C4-2B (cell line): ENCODE measurements around the gene STRA6.

Source experiments
- H3K27ac ChIP-seq: fragments of 450-650 bp; 2 replicates; pipeline ENCODE4 v1.5.1; 2017
- ZFX ChIP-seq: fragments of 450-650 bp; IDR thresholded peaks from 2 replicates; pipeline ENCODE4 v1.6.1; 2017
- TF ChIP-seq, protein P1 (sequence below): fragments of 450-650 bp; conservative IDR thresholded peaks from 2 replicates; pipeline ENCODE4 v1.5.1; 2017; ENCODE audit warnings: mild to moderate bottlenecking

Gene STRA6

DNA sequence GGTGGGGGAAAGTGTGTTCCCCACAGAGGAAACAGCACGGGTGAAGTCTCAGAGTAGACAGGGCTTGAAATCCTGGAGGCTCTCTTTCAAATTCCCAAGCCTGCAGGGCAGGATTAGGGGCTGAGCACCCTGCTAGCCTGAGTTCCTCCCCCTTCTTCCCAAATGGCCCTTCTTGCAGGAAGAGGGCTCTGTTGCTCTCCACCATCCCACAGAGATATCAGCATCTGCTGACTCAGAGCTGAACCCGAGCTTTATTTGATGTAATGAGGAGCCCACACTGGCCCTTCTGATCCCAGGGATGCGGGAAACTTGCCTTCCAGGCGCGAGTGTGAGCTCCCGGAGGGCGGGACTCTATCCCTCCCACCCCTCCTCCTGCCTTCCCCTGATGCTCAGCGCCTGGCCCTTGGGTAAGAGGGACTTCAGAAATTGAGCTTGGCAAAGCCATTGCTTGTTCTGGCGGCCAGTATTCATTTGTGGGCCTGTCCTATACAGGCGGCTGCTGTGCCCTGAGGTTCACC, 1.4 kb upstream of the STRA6 start:
- TF ChIP-seq, protein P1, sequence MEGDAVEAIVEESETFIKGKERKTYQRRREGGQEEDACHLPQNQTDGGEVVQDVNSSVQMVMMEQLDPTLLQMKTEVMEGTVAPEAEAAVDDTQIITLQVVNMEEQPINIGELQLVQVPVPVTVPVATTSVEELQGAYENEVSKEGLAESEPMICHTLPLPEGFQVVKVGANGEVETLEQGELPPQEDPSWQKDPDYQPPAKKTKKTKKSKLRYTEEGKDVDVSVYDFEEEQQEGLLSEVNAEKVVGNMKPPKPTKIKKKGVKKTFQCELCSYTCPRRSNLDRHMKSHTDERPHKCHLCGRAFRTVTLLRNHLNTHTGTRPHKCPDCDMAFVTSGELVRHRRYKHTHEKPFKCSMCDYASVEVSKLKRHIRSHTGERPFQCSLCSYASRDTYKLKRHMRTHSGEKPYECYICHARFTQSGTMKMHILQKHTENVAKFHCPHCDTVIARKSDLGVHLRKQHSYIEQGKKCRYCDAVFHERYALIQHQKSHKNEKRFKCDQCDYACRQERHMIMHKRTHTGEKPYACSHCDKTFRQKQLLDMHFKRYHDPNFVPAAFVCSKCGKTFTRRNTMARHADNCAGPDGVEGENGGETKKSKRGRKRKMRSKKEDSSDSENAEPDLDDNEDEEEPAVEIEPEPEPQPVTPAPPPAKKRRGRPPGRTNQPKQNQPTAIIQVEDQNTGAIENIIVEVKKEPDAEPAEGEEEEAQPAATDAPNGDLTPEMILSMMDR, result no peak
- TF ChIP-seq ZFX, result no peak
- no peak overlapping the region for H3K27ac ChIP-seq

DNA sequence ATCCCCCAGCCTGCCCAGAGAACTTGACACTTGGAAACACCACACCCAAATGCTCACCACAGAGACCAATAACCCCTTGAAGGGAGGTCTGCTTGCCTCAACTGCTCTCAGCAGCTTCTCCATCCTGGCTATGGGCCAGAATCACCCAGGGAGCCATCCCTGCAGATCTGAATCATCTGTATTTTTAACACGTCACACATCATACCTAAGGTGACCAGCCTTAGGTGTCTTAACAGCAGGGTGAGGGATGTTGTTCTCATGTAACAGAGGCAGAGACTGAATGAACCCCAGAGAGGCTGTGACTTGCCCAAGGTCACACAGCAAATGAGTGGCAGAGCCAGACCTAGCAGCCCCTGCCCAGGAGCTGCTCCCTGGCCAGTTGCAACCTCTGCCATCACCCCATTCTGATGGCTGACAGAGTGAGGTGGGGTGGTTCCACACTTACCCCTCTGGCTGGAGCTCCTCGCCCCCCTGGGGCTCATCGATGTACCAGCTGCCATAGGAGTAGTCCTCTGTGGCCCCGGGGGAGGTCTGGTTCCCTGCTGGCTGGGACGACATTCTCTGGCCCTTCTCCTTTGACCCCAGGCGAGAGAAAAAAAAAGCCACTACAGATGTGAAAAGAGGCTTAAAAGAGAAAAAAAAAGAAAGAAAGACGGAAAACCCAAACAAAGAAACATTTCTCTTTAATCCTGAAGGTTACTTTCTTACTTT, 722 bp downstream of the STRA6 start:
- no peak overlapping the region for H3K27ac ChIP-seq
- TF ChIP-seq ZFX, result no peak
- TF ChIP-seq, protein P1, result no peak

DNA sequence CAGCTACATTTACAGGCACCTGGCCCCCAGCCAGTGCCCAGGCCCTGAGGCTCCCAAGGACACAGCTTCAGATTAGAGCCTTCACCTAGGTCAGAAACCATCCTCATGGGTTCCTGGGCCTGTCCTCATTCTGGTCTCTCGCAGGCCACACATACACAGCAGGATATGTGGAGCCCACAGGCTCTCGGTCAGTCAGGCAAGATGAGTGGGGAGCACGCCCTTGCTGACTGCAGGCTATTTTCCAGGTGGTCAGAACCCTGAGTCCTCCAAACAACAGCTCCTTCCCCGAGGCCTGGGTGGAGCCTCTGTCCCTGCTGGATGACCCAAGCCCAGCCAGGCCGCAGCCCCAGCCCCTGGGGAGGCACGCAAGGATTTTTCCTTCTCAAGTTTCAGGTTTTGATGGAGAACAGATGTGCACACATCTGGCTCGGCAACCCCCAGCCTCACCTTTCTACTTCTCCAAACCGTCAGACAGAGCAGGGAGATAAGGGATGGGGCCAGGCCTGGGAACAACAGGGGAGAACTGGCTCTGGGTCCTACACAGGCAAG, 1.6 kb downstream of the STRA6 start:
- no peak overlapping the region for H3K27ac ChIP-seq
- TF ChIP-seq, protein P1, result no peak
- TF ChIP-seq ZFX, result no peak

DNA sequence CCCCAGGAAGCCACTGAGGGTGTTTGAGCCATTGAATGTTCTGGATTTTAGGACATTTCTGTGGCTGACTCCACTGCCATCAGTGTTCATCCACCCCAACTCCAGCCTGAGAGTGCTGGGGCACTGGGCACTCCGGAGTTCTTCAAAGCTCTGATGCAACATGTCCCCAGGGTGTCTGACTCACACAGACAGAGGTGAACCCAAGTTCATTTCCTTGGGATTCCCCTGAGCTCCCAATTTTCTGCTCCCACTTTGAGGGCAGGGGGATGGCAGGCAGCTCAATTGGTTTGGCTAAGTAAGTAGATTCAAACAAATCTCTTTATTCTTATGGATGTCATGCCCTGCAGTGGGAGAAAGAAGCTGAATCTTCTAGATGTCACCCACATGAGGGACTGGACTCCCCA, 2.2 kb downstream of the STRA6 start:
- TF ChIP-seq, protein P1, result no peak
- TF ChIP-seq ZFX, result no peak
- no peak overlapping the region for H3K27ac ChIP-seq

GRCh38 chr15:74199297-74199652, 3.3 kb downstream of the STRA6 start:
- TF ChIP-seq, protein P1, result no peak
- no peak for TF ChIP-seq ZFX
- no peak overlapping the region for H3K27ac ChIP-seq

DNA sequence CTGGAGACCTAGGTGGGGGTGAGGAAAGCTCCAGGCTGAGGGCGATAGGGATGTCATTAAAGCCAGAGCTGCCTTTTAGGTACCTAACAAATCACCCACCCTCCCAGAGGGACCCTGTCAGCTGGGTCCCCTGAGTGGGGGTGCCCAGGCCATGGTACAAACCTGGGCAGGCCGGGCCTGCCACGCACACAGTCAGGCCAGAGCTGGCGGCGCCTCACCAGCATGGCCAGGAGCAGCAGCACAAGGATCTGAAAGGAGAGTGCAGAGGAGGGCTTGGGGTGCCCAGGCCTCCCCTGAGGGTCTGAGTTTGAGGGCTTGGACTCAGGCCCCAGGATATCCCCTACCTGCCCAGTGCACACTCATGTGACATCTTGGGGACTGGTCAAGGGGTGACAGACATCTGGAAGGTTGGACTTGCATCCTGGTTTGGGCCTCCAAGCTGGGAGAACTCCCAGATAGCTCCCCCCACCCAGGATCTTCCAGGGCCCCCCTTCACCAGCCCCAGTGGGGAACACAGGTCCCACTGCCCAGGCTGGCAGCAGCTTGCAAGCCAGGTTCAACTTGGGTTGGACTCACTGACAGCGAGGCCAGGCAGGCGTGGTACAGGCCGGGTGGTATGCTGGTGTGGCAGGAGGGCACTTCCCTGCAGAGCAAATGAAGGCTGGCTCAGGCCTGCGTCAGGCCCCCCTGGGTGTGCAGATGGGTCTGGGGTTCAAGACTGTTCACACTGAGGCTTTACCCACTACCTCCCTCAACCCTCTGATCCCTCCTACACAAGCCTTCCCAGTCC, 5.2 kb downstream of the STRA6 start:
- TF ChIP-seq ZFX, result no peak
- TF ChIP-seq, protein P1, result no peak
- no peak overlapping the region for H3K27ac ChIP-seq

- TF ChIP-seq ZFX, result no peak
- TF ChIP-seq, protein P1, result no peak
- no peak overlapping the region for H3K27ac ChIP-seq
These were observed 6.4 kb downstream of the STRA6 start for GRCh38 chr15:74196175-74196574.
